22Rv1 (cell line): ENCODE results near the gene PUS1.

Source experiments
- CTCF ChIP-seq: fragments of 450-650 bp; IDR thresholded peaks from 2 replicates; pipeline ENCODE4 v1.5.1; 2017; ENCODE audit warnings: mild to moderate bottlenecking
- ZFX ChIP-seq: fragments of 450-650 bp; IDR thresholded peaks from 2 replicates; pipeline ENCODE4 v1.6.1; 2017; ENCODE audit warnings: antibody characterized with exemption, borderline replicate concordance

GRCh38 chr12:131927110-131928079, 1.7 kb upstream of the PUS1 start:
- TF ChIP-seq CTCF (no peak), ZFX (no peak)
